ENCODE data around the gene PDGFD.

DNA sequence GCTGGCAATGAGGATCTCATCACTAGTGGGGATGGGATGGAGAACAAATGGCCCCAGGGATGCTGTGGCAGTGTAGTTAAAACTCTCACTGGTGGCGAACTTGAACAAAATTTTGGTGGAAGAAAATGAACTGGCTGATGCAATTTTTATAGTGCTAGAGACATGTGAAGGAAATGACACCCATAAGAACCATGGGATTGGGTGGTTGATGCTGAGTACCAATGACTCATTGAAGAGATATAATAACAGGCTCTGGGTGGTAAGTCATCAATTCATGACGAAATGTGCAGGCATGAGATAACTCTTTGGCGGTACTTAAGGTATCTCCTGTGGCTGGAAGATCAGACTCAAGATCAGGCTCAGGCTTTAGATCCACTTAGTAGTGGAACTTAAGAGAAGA is 300.4 kb downstream of the PDGFD start:
- TF ChIP-seq, protein P1, sequence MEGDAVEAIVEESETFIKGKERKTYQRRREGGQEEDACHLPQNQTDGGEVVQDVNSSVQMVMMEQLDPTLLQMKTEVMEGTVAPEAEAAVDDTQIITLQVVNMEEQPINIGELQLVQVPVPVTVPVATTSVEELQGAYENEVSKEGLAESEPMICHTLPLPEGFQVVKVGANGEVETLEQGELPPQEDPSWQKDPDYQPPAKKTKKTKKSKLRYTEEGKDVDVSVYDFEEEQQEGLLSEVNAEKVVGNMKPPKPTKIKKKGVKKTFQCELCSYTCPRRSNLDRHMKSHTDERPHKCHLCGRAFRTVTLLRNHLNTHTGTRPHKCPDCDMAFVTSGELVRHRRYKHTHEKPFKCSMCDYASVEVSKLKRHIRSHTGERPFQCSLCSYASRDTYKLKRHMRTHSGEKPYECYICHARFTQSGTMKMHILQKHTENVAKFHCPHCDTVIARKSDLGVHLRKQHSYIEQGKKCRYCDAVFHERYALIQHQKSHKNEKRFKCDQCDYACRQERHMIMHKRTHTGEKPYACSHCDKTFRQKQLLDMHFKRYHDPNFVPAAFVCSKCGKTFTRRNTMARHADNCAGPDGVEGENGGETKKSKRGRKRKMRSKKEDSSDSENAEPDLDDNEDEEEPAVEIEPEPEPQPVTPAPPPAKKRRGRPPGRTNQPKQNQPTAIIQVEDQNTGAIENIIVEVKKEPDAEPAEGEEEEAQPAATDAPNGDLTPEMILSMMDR (IDR thresholded peaks at IDR 0.05) = no peak
- TF ChIP-seq POLR2AphosphoS5 (IDR thresholded peaks at IDR 0.05) (no peak), POLR2A (IDR thresholded peaks at IDR 0.05) (no peak)
